HL-60 (cell line): ENCODE measurements around the gene S100A13.

Experiments
- DNase-seq, 2 experiments: peaks; one replicate each; pipeline ENCODE4 v3.0.0-alpha.2; 2010 to 2020; ENCODE audit warnings: low read depth in 1 of 2, low spot score in 1 of 2
- H3K27ac ChIP-seq: fragments of 250-450 bp; sonication (Bioruptor Pico); replicated peaks from 2 replicates; pipeline ENCODE4 v1.5.1; 2020; ENCODE audit warnings: mild to moderate bottlenecking, moderate library complexity
- H3K27me3 ChIP-seq: fragments of 250-450 bp; sonication (Bioruptor Pico); 2 replicates; pipeline ENCODE4 v1.5.1; 2021; ENCODE audit warnings: mild to moderate bottlenecking, moderate library complexity; ENCODE audit not compliant: insufficient read depth, poor library complexity, severe bottlenecking
- H3K4me3 ChIP-seq: replicated peaks from 2 replicates; pipeline ENCODE4 v1.5.1; 2011; ENCODE audit warnings: mild to moderate bottlenecking, control low read depth, low read length; ENCODE audit not compliant: insufficient read depth
- CTCF ChIP-seq: IDR thresholded peaks from one replicate; pipeline ENCODE4 v1.5.1; 2011; ENCODE audit warnings: low read length, control low read depth, inconsistent platforms; ENCODE audit not compliant: insufficient read depth
- GABPA ChIP-seq: IDR thresholded peaks from 2 replicates; pipeline ENCODE4 v1.6.1; 2012; ENCODE audit warnings: low read depth
- POLR2AphosphoS5 ChIP-seq: IDR thresholded peaks from 2 replicates; pipeline ENCODE4 v1.6.1; 2012; ENCODE audit warnings: low read depth
- REST ChIP-seq: IDR thresholded peaks from 2 replicates; pipeline ENCODE4 v1.6.1; 2012; ENCODE audit warnings: low read depth; ENCODE audit not compliant: insufficient replicate concordance
- SPI1 ChIP-seq: IDR thresholded peaks from 2 replicates; pipeline ENCODE4 v1.6.1; 2012; ENCODE audit warnings: low read depth, mild to moderate bottlenecking, borderline replicate concordance

S100A13 gene

GRCh38 chr1:153616917-153617311, 10.4 kb downstream of the S100A13 start:
- TF ChIP-seq CTCF (no peak), POLR2AphosphoS5 (no peak), SPI1 (no peak), REST (no peak), GABPA (no peak)
- no peaks in the 10 kb centered on the region for H3K27me3 ChIP-seq
- no peak overlapping the region for H3K4me3 ChIP-seq
- no peak for DNase-seq
- H3K27ac ChIP-seq = no peak overlapping the region

- DNase-seq = no peak
- no peak within 1 kb of the TSS for H3K27ac ChIP-seq
- H3K4me3 ChIP-seq = no peak within 1 kb of the TSS
- H3K27me3 ChIP-seq = no peaks in the 10 kb centered on the region
- TF ChIP-seq GABPA (no peak), REST (no peak), SPI1 (no peak), CTCF (no peak), POLR2AphosphoS5 (no peak)
These were observed 11.0 kb downstream of the S100A13 start, which contains the start of gene S100A14 for GRCh38 chr1:153616144-153616916. Gene S100A14, minus strand, starts transcription at chr1:153616325. Its CDS starts 467 bp downstream, at chr1:153615858.

GRCh38 chr1:153615406-153615805, 11.9 kb downstream of the S100A13 start:
- no peak for DNase-seq
- no peaks in the 10 kb centered on the region for H3K27me3 ChIP-seq
- no peak for TF ChIP-seq CTCF
- no peak for TF ChIP-seq POLR2AphosphoS5
- TF ChIP-seq GABPA = no peak
- no peak for TF ChIP-seq SPI1
- TF ChIP-seq REST = no peak
- H3K27ac ChIP-seq = no peak overlapping the region
- H3K4me3 ChIP-seq = no peak overlapping the region
